Measurements from ENCODE around the gene VASP.

VASP gene

GRCh38 chr19:45514376-45515051 lies 7.2 kb downstream of the VASP start:
- Mint-ChIP-seq H3K27ac (no peak overlapping the region), H3K4me1 (peaks cover 21% of the 10 kb centered on the region), H3K4me3 (no peak overlapping the region), H3K36me3 (ENCODE audit: low read depth) (peaks cover 18% of the 10 kb centered on the region), H3K27me3 (ENCODE audit: low read depth, poor library complexity) (no peaks in the 10 kb centered on the region), H3K9me3 (no peaks in the 10 kb centered on the region)
- DNase-seq: no peak
- no peak for TF ChIP-seq CTCF (IDR thresholded peaks at IDR 0.05)

GRCh38 chr19:45515081-45515624 lies 7.9 kb downstream of the VASP start:
- peaks cover 15% of the 10 kb centered on the region for H3K4me1 Mint-ChIP-seq
- no peaks in the 10 kb centered on the region for H3K9me3 Mint-ChIP-seq
- no peak overlapping the region for H3K27ac Mint-ChIP-seq
- H3K27me3 Mint-ChIP-seq (ENCODE audit: low read depth, poor library complexity): no peaks in the 10 kb centered on the region
- no peak for DNase-seq
- peaks cover 20% of the 10 kb centered on the region for H3K36me3 Mint-ChIP-seq (ENCODE audit: low read depth)
- TF ChIP-seq CTCF (IDR thresholded peaks at IDR 0.05): no peak
- H3K4me3 Mint-ChIP-seq: no peak overlapping the region

GRCh38 chr19:45515807-45516401 lies 8.6 kb downstream of the VASP start:
- H3K27me3 Mint-ChIP-seq (ENCODE audit: low read depth, poor library complexity): no peaks in the 10 kb centered on the region
- no peak for TF ChIP-seq CTCF (IDR thresholded peaks at IDR 0.05)
- H3K9me3 Mint-ChIP-seq: no peaks in the 10 kb centered on the region
- no peak for DNase-seq
- peaks cover 12% of the 10 kb centered on the region for H3K4me1 Mint-ChIP-seq
- H3K4me3 Mint-ChIP-seq: no peak overlapping the region
- peaks cover 22% of the 10 kb centered on the region for H3K36me3 Mint-ChIP-seq (ENCODE audit: low read depth)
- no peak overlapping the region for H3K27ac Mint-ChIP-seq

- Mint-ChIP-seq H3K4me3 (no peak overlapping the region), H3K36me3 (ENCODE audit: low read depth) (peaks cover 20% of the 10 kb centered on the region), H3K27me3 (ENCODE audit: low read depth, poor library complexity) (no peaks in the 10 kb centered on the region), H3K9me3 (no peaks in the 10 kb centered on the region), H3K27ac (peak overlapping the region; percentile 62), H3K4me1 (peaks cover 15% of the 10 kb centered on the region)
- no peak for TF ChIP-seq CTCF (IDR thresholded peaks at IDR 0.05)
- no peak for DNase-seq
Observed at GRCh38 chr19:45517238-45517637, 10.0 kb downstream of the VASP start.

GRCh38 chr19:45517641-45518468 lies 10.6 kb downstream of the VASP start:
- DNase-seq: no peak
- H3K36me3 Mint-ChIP-seq (ENCODE audit: low read depth): peaks cover 20% of the 10 kb centered on the region
- peaks cover 15% of the 10 kb centered on the region for H3K4me1 Mint-ChIP-seq
- H3K4me3 Mint-ChIP-seq: no peak overlapping the region
- no peak for TF ChIP-seq CTCF (IDR thresholded peaks at IDR 0.05)
- peak overlapping the region; percentile 62 for H3K27ac Mint-ChIP-seq
- no peaks in the 10 kb centered on the region for H3K27me3 Mint-ChIP-seq (ENCODE audit: low read depth, poor library complexity)
- H3K9me3 Mint-ChIP-seq: no peaks in the 10 kb centered on the region

All from nephron progenitor cell (in vitro differentiated cells).